CD1c-positive myeloid dendritic cell (primary cell): ENCODE measurements around the gene FLVCR2.
"Not testable (repeated sequence)": the region's sequence is repeated elsewhere in the genome, so short reads cannot be mapped to it uniquely, and the experiment has no call there.

ENCODE experiments used
- DNase-seq: peaks from one replicate; pipeline ENCODE4 v3.0.0-alpha.2; 2016; ENCODE audit errors: extremely low spot score

FLVCR2 gene

GRCh38 chr14:75662966-75663365, 84.5 kb downstream of the FLVCR2 start:
- no peak for DNase-seq

GRCh38 chr14:75667099-75667765, 88.8 kb downstream of the FLVCR2 start:
- DNase-seq = no peak

- DNase-seq = no peak
Measured at GRCh38 chr14:75672605-75673192, 94.3 kb downstream of the FLVCR2 start.

- DNase-seq = no peak
Measured at GRCh38 chr14:75673345-75674035, 95.1 kb downstream of the FLVCR2 start.

- DNase-seq = no peak
Measured at GRCh38 chr14:75675265-75675960, 97.0 kb downstream of the FLVCR2 start.

GRCh38 chr14:75685910-75686309, 107.5 kb downstream of the FLVCR2 start:
- no peak for DNase-seq

- no peak for DNase-seq
Measured at GRCh38 chr14:75689012-75689411, 110.6 kb downstream of the FLVCR2 start.

- no peak for DNase-seq
Measured at GRCh38 chr14:75690010-75690409, 111.6 kb downstream of the FLVCR2 start.

- not testable (repeated sequence) for DNase-seq
Measured at GRCh38 chr14:75695025-75695424, 116.6 kb downstream of the FLVCR2 start.

GRCh38 chr14:75697386-75697785, 119.0 kb downstream of the FLVCR2 start:
- no peak for DNase-seq
